Sigmoid colon (tissue), 4 donors: ENCODE data around the gene FBL.

Source experiments
- CTCF ChIP-seq, 4 experiments: fragments of 450-650 bp in 3 of 4; fragments of 200-600 bp in 1 of 4; IDR thresholded peaks; one replicate each; pipeline ENCODE4 v1.5.1; 2016 to 2019; ENCODE audit warnings: antibody characterized with exemption in 4 of 4, mild to moderate bottlenecking in 3 of 4, moderate library complexity in 2 of 4
- EP300 ChIP-seq, 4 donors: sonication (generic); formaldehyde crosslinking; IDR thresholded peaks; one replicate each; pipeline ENCODE4 v1.6.1; 2017; ENCODE audit warnings: antibody characterized with exemption in 4 of 4
- POLR2A ChIP-seq, 2 donors: fragments of 450-650 bp; IDR thresholded peaks; one replicate each; pipeline ENCODE4 v1.6.1; 2016; ENCODE audit warnings: antibody characterized with exemption in 2 of 2, mild to moderate bottlenecking in 2 of 2, moderate library complexity in 2 of 2

GRCh38 chr19:39865953-39866352 lies 19.8 kb upstream of the FBL start:
- no peak for TF ChIP-seq CTCF (IDR thresholded peaks at IDR 0.05)
- no peak for TF ChIP-seq POLR2A (IDR thresholded peaks at IDR 0.05)
- TF ChIP-seq EP300 (IDR thresholded peaks at IDR 0.05): no peak
